GM18858 (cell line): ENCODE measurements around the gene SYPL2.

ENCODE experiments used
- ATAC-seq: cut with Tn5 transposase; IDR thresholded peaks from one replicate; pipeline ENCODE4 v1.9.1; 2021; ENCODE audit not compliant: unreplicated experiment

SYPL2 gene

DNA sequence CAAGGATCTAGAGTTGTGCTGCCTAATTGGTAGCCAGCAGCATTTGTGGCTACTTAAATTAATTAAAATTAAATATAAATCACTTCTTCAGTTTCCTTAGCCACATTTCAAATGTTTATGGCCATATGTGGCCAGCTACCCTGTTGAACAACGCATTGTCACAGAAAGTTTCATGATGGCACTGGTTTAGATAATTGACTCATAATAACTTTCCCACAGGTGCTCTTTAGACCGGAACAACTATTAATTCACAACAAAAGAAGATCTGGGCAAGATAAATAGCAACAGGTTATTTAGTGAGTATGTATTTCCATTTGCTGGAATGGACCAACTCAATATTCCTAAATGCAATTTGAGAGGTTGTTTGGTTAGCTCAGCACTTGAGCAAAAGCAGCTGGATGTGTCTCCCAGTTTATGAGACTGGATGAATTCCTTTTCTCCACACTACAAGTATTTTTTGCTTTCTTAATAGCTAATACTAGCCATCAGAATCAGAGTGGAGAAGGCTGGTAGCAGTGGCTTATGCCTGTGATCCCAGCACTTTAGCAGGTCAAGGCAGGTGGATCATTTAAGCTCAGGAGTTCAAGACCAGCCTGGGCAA is 46.9 kb downstream of the SYPL2 start:
- no peak for ATAC-seq

DNA sequence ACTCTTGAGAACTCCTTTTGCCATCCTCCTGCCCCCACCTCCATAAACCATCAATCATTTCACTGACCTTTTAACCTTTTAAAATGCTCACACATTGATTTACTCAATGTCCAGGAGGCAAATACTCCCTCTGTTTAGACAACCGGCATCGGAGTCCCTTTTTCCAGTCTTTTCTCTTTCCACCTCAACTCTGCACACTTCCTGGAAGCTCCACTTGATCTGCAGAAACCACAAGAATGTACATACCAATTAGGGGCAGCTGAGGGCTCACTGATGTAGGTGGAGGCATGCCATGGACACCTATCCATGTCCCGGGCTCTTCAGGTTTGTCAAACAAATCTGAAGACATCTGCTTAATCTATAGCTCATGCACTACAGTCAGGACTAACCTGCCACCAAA is 48.5 kb downstream of the SYPL2 start:
- no peak for ATAC-seq

DNA sequence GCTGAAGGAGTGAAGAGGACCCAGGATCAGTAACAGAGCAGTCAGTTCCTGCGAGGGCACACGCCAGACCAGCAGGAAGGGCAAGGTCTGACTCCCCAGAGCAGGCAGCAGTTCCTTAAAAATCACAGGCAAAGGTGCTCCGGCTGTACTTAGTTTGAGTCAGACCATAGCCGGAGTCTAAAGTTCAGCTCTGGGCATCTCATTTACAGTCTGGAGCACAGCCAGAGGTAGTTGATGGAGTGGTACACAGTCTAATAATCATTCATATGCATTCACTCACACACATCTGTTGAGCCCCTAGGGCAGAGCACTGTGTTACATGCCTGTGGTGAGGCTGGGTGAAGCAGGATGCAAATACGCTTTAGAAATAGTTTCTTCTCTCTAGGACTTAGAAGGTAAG is 50.5 kb downstream of the SYPL2 start:
- ATAC-seq: no peak

DNA sequence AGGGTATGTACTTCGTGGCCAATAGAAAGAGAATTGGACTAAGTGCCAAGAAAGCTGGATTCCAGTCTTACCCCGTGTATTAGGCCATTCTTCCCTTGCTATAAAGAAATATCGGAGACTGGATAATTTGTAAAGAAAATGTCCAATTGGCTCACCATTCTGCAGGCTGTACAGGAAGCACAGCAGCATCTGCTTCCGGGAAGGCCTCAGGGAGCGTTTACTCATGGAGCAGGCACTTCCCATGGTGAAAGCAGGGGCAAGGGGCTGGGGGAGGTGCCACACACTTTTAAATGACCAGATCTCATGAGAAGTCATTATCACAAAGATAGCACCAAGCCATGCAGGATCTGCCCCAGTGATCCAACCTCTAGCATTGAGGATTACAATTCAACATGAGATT is 51.0 kb downstream of the SYPL2 start:
- ATAC-seq: no peak

DNA sequence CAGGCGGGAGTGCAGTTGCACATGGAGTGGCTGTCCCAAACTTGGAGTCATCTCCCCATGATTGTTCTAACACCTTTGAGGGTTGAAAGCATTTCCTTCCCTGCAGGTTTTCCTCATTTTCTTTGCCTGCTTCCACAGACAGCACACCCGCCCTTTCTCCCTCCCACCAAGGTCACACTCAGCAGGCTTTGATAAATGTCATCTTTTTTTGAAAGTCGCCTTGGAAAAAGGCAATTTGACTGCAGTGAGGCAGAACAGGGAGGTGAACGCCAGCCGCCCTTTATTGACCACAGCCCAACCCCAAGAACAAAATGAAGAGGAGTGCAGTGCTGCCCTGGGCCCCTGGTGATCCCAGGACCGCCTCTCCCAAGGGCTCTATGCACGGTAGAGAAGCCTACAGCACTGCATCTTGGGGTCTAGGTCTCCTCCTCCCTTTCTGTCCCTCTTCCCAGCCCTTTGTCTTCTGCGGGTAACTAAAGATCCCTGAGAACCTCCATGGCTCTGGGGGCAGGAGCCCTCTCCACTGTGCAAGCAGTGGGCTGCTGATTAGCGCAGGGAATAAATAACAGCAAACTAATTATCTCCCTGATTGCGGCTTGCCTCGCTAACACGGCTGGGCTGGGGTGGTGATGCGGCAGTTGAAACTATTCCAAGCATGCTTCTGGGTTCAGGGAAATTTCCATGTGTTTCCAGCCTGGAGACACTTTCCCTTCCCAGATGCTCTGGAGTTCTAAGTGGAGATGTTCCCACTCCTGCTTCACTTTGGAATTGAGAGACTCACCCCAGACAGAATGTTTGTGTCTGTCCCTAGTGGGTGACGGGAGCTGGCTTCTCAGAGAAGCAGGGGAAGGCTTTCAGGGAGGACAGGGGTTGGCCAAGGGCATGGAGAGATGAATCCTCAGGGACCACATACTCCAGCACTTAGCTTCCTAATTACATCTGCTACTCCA is 54.9 kb downstream of the SYPL2 start:
- ATAC-seq: no peak

DNA sequence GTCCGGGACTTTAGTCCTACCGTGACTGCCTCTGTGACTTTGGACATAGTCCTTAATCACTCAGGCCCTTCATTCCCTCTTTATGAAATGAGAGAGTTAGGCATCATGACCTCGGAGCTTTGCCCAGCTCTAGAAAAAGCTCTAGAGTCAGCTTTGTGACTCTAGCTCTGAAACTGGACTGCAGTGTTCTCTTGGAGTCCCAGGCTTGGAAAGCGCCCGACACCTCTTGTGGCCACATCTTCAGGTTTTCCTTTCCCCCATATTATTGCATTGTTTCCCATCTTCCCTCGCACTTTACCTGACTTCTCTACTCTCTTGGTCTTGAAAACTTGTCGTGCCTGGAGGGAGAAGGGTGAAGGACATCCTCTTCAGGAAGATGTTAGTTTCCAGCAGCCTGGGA is 55.7 kb downstream of the SYPL2 start:
- ATAC-seq: no peak

DNA sequence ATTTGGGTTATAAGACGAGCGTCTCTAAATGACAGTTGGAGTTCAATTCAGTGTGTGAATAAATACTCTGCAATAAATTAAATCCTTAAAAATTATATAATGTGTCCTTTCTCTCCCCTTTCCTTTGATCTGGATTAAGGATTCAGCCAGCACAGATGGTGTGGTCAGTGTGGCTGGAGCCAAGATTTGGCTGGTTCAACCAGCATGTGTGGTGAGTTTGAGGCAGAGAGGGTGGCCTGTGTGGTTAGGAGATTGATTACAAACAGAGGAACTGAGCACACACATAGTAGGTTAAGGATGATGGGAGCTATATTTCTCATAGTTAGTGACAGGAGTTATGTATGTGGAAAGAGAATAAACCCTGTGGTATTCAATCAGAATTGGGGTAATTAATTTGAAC is 57.4 kb downstream of the SYPL2 start:
- no peak for ATAC-seq

DNA sequence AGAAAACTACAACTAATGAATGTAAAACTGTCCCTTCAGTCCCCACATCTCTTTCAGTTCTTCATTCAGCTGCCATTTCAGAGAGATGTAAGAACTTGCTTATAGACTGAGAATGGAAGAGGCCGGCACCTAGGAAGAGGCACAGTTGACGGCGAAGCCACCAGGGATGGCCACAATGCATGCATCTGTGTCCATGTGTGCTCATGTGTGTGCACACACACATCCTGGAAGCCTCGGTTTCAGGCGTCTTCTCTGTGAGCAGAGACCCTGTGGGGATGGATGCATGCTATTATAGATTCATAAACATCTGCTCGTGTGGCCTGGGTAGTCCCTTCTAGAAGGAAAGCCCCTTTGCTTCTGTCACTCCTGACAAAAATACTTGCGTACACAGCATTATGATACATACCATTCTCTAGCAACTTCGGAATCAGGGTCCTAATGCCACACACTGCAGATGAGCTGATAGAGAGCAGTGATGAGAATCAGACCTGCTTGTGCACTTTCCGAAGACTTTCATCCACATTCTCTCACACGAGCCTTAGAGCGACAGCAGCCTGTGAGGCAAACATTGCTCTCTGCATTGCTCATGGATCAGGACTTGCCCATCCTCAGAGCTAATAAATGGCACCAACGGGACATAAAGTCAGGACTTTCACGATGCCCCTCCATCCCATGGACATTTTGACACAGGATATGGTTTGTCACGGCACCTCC is 60.9 kb downstream of the SYPL2 start:
- peak; percentile 72 for ATAC-seq

DNA sequence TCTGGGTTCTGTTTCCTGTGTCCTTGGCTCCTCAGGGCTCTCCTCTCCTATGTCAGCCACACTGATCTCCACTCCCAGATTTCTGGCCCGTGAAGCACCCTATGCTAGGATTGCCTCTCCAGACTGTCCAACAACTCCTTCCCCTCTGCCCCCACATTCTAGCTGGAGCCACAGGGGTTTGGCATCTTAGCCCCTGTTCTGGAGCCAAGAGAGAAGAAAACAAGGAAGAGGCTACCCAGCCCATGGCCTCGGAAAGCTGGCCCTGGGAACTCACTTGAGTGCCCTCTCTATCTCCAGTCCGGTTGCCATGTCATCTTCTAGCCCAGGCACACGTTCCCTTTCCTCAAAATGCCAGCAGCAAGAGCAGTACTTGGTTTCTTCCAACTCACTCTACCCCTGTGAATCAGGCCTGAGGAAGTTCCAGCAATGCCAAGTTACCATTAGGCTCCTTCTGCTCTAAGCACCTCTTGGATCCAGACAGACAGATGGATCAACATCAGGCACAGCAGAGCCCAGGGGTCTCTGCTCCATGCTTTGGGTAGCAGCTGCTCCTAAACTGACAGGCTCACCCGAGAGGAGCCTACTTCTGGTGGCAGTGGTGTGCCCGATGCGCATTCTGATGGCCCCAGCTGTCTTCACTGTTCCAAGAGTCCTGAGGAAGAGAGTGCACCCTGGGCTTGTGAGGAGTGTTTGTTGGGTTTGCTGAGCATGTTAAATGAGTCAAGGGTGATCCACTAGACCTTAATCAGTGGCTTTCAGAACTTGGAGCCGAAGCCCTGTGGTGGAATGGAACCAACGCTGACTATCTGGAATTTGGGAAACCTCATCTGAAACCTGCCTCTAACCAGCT is 61.7 kb downstream of the SYPL2 start:
- no peak for ATAC-seq

DNA sequence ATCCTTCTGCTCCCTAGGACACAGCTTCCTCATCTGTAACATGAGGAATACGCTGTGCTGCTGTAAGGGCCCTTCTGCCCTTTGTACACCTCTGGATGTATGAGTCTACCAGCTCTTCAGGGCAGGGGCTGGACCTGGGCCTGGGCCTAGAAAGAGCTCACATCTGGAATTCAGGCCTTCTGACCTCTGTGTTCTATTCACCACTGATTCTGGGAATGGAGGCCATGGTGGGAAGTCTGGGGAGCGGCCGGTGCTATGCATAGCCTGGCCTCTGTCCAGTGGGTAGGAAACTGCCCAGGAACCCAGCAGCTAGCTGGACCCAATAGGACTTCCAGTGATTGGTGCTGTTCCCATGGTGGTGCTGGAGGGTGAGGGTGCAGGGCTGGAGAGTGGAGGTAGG is 62.4 kb downstream of the SYPL2 start:
- no peak for ATAC-seq

DNA sequence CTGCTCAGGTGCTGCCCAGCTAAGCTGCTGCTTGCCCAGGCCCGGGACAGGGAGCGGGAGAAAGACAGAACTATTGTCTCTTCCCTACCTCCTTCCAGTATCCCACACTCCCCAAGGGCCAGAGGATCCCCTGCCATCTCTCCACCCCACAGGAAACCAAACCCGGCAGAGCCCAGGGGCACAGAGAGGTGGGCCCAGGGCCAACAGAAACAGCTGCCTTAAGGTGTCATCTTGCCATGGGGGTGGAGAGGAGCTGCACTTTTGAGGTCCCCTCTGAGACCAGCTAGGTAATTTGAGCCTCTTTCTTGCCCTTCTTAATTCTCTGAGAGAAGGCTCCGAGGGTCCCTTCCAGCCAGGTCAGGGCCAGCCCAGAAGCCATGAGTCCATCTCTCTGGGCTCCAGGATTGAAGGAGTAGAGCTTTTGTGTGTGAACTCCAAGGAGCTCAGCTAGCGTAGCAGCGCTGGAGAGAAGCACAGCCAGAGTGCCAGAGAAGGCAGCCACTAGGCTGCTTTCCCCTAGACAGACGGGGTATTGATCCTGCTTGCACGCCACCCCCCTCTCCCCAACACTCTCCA is 63.6 kb downstream of the SYPL2 start:
- ATAC-seq: no peak

DNA sequence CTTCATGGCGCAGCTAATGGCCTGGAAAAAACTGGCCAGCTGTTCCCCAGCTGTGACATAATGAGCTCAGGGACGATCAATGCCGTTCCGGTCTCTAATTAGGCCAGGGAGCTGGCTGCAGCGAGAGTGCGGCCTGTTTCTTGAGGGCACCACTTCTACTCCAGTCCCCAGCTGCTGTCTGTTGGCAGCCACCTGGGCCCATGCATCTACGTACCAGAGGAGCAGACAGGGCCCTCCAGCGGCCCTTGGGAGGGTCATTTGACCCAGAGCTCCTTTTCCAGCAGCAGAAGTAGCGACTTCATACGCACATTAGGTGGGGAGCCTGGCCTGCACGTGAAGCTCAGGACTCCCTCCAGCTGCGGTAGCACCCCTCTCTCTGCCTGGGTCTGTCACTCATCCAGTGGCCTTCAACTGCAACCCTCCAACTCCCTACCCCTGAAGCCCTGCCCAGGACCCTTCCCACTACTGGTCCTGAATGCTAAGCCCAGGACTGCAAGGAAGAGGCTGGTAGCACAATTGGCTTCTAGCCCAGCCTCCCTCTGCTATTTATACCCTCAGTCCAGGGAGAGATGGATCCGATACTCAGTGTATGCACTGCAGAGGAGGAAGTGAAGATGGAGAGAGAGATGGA is 64.2 kb downstream of the SYPL2 start:
- ATAC-seq: no peak

DNA sequence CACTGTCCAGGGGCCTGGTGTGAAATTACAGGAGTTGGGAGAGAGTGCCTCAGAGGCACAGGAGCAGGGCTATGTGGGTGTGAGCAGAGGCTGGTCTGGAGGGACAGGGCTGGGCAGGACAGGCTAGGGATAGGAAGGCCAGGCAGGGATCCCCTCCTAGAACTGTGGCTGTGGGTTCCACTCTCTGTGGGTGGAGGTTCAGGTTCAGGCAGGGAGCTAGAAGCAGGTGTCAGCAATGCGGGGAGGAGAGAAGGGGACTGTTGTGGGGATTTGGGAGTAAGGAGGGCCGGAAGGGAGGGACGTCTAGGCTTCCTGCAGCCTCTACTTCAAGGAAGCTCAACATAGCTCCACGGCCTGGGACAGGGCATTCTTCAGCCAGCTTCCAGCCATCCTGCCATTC is 65.0 kb downstream of the SYPL2 start:
- ATAC-seq: no peak
